Fibroblast of pulmonary artery (primary cell): Measurements from ENCODE around the gene COL1A2.

Experiments
- DNase-seq: peaks from one replicate; pipeline ENCODE4 v3.0.0-alpha.2; 2010; ENCODE audit warnings: low read depth
- H3K4me3 ChIP-seq: replicated peaks from 2 replicates; pipeline ENCODE4 v1.5.1; 2011; ENCODE audit warnings: low read depth, mild to moderate bottlenecking, control low read depth, low read length, moderate library complexity
- CTCF ChIP-seq: IDR thresholded peaks from 2 replicates; pipeline ENCODE4 v1.5.1; 2011; ENCODE audit warnings: mild to moderate bottlenecking, control low read depth, low read length, inconsistent platforms; ENCODE audit errors: missing control alignments

COL1A2 gene

GRCh38 chr7:94394437-94395140 is at the start of gene COL1A2:
Gene COL1A2 (plus strand): TSS chr7:94394895. CDS start chr7:94395032, 137 bp downstream.
- DNase-seq: peak; percentile 98
- no peak for TF ChIP-seq CTCF
- peak within 1 kb of the TSS; percentile 96 for H3K4me3 ChIP-seq

- H3K4me3 ChIP-seq: no peak overlapping the region
- no peak for DNase-seq
- no peak for TF ChIP-seq CTCF
These were observed 48.8 kb upstream of the COL1A2 start for GRCh38 chr7:94345907-94346306.

- no peak for TF ChIP-seq CTCF
- peak; percentile 87 for DNase-seq
- H3K4me3 ChIP-seq: peak overlapping the region; percentile 2
These were observed 46.6 kb upstream of the COL1A2 start for GRCh38 chr7:94348142-94348541.

GRCh38 chr7:94350734-94351133 is 44.0 kb upstream of the COL1A2 start:
- no peak overlapping the region for H3K4me3 ChIP-seq
- no peak for DNase-seq
- no peak for TF ChIP-seq CTCF

- no peak for TF ChIP-seq CTCF
- no peak overlapping the region for H3K4me3 ChIP-seq
- no peak for DNase-seq
These were observed 43.0 kb upstream of the COL1A2 start for GRCh38 chr7:94351703-94352102.

GRCh38 chr7:94352887-94353286 is 41.8 kb upstream of the COL1A2 start:
- H3K4me3 ChIP-seq: no peak overlapping the region
- DNase-seq: no peak

More at GRCh38 chr7:94352887-94353286, 41.8 kb upstream of the COL1A2 start:
- TF ChIP-seq CTCF: no peak
